ENCODE results near the gene CDC42BPA.

The CDC42BPA gene

GRCh38 chr1:227068883-227069282 is 249.4 kb downstream of the CDC42BPA start:
- no peak overlapping the region for H3K27ac ChIP-seq
- TF ChIP-seq, protein P1, sequence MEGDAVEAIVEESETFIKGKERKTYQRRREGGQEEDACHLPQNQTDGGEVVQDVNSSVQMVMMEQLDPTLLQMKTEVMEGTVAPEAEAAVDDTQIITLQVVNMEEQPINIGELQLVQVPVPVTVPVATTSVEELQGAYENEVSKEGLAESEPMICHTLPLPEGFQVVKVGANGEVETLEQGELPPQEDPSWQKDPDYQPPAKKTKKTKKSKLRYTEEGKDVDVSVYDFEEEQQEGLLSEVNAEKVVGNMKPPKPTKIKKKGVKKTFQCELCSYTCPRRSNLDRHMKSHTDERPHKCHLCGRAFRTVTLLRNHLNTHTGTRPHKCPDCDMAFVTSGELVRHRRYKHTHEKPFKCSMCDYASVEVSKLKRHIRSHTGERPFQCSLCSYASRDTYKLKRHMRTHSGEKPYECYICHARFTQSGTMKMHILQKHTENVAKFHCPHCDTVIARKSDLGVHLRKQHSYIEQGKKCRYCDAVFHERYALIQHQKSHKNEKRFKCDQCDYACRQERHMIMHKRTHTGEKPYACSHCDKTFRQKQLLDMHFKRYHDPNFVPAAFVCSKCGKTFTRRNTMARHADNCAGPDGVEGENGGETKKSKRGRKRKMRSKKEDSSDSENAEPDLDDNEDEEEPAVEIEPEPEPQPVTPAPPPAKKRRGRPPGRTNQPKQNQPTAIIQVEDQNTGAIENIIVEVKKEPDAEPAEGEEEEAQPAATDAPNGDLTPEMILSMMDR (conservative IDR thresholded peaks at IDR 0.05) = no peak

DNA sequence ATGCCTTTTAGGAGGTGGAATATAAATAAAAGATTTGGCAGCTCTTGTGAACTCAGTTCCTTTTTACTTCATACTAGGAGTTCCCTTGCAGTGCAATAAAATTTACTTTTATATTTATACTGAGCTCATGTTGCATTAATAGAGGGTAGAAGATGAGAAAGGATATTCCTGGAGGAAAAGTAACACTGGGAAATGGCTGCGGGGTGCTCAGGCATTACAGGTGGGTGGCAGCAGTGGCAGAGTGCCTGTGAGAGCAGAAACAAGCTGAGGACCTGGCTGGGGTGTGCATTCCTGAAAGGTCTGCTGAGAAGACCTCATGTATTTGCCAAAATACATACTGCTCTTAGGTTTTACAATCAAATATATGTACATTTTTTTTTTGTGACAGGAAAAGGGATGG is 251.3 kb downstream of the CDC42BPA start:
- TF ChIP-seq, protein P1 (conservative IDR thresholded peaks at IDR 0.05) = no peak
- H3K27ac ChIP-seq = peak overlapping the region; percentile 15; the same call in 1 of the 2 replicates

DNA sequence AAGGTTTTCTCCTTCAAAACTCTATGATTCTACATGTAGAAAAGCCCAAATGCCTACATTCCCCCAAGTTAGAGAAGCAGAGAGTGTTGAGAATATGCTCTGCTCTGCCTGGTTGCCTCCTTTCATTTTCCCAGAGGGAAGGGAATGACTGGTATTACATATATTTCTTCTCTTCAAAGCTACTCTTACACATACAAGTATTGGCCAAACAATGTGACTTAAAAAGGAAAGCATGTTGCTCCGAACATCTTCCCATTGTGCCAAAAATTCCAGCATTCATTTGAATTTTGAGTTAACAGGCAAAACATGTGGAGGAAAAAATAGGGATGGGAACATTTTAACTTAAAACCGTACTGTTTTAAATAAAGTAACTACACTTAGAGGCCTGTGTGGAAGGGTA is 253.0 kb downstream of the CDC42BPA start:
- TF ChIP-seq, protein P1 (conservative IDR thresholded peaks at IDR 0.05) = no peak
- H3K27ac ChIP-seq = no peak overlapping the region

GRCh38 chr1:227062306-227062705 is 256.0 kb downstream of the CDC42BPA start:
- H3K27ac ChIP-seq = no peak overlapping the region
- TF ChIP-seq, protein P1 (conservative IDR thresholded peaks at IDR 0.05) = no peak

DNA sequence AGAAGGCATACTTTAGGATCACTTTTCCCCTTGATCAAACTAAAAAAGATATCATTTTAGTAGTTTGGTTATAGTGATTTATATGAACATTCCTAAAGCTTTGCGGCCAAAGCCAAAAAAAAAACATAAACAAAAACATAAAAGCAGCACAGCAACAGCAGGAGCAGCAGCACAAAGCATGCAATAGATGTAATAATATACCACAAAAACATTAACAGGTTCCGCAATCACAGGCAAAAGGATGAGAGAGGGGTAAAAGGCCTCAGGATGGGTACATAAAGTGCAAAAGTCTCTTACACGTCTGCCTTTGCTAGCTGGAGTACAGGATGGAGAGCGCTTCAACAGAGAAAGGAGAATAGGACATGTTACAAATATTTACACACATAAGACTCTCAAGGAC is 259.2 kb downstream of the CDC42BPA start:
- TF ChIP-seq, protein P1 (conservative IDR thresholded peaks at IDR 0.05) = no peak
- no peak overlapping the region for H3K27ac ChIP-seq

GRCh38 chr1:227058321-227058751 is 260.0 kb downstream of the CDC42BPA start:
- H3K27ac ChIP-seq = no peak overlapping the region
- TF ChIP-seq, protein P1 (conservative IDR thresholded peaks at IDR 0.05) = no peak

DNA sequence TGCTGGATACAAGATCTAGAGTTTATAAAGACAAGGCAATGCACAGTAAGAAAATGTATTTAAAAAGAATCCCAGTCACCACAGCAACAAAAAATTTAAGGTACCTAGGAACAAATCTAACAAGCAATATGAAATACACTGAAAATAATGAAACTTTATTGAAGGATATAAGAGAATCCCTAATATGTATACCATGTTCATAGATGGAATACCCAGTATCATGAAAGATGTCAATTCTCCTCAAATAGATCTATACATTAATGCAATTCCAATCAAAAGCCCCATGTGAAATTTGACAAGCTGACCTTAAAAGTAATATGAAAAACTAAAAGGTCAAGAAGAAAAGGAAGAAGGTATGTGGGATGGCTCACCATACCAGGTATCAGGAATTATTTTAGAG is 269.0 kb downstream of the CDC42BPA start:
- TF ChIP-seq, protein P1 (conservative IDR thresholded peaks at IDR 0.05) = no peak
- H3K27ac ChIP-seq = no peak overlapping the region

Measured in VCaP (cell line).